Neuronal stem cell (in vitro differentiated cells): ENCODE measurements around the gene BMS1.
"Not testable (repeated sequence)": the region's sequence is repeated elsewhere in the genome, so short reads cannot be mapped to it uniquely, and the experiment has no call there.

Experiments used
- DNase-seq: peaks from one replicate; pipeline ENCODE4 v3.0.0-alpha.2; 2013; ENCODE audit warnings: low spot score
- H2AFZ ChIP-seq: one replicate; pipeline ENCODE4 v1.6.1; 2013; ENCODE audit warnings: mild to moderate bottlenecking, low read length, inconsistent platforms
- H2AK5ac ChIP-seq: 2 replicates; pipeline ENCODE4 v1.6.1; 2013; ENCODE audit warnings: low read depth, mild to moderate bottlenecking, inconsistent platforms, low read length, moderate library complexity, mixed read lengths
- H2BK120ac ChIP-seq: 2 replicates; pipeline ENCODE4 v1.6.1; 2013; ENCODE audit warnings: low read depth, mild to moderate bottlenecking, inconsistent platforms, low read length, moderate library complexity, mixed read lengths
- H2BK12ac ChIP-seq: one replicate; pipeline ENCODE4 v1.6.1; 2013; ENCODE audit warnings: low read length, inconsistent platforms
- H2BK15ac ChIP-seq: 2 replicates; pipeline ENCODE4 v1.6.1; 2013; ENCODE audit warnings: mild to moderate bottlenecking, low read length, inconsistent platforms, mixed read lengths
- H2BK5ac ChIP-seq: one replicate; pipeline ENCODE4 v1.6.1; 2013; ENCODE audit warnings: inconsistent platforms, mild to moderate bottlenecking, low read length, moderate library complexity
- H3K14ac ChIP-seq: one replicate; pipeline ENCODE4 v1.6.1; 2013; ENCODE audit warnings: low read length, inconsistent platforms
- H3K18ac ChIP-seq: 2 replicates; pipeline ENCODE4 v1.6.1; 2013; ENCODE audit warnings: low read length, inconsistent platforms
- H3K23ac ChIP-seq: 2 replicates; pipeline ENCODE4 v1.6.1; 2013; ENCODE audit warnings: low read depth, mild to moderate bottlenecking, mixed read lengths, low read length, inconsistent platforms; ENCODE audit not compliant: poor library complexity
- H3K27ac ChIP-seq: replicated peaks from 3 replicates; pipeline ENCODE4 v1.5.1; 2013; ENCODE audit warnings: low read length, inconsistent platforms
- H3K27me3 ChIP-seq, 3 experiments: 2 replicates each; pipeline ENCODE4 v1.6.1; 2013; ENCODE audit warnings: low read length in 3 of 3, mild to moderate bottlenecking in 2 of 3, inconsistent platforms in 1 of 3, low read depth in 1 of 3, mixed read lengths in 1 of 3, moderate library complexity in 1 of 3; ENCODE audit not compliant: control insufficient read depth in 3 of 3, insufficient read depth in 3 of 3
- H3K36me3 ChIP-seq, 2 donors: replicated peaks in 1 of 2; 2 replicates each; pipeline ENCODE4 v1.6.1; 2013; ENCODE audit warnings: low read length in 2 of 2; ENCODE audit not compliant: control insufficient read depth in 2 of 2, insufficient read depth in 2 of 2
- H3K4ac ChIP-seq: 2 replicates; pipeline ENCODE4 v1.6.1; 2013; ENCODE audit warnings: inconsistent platforms, mild to moderate bottlenecking, low read length, moderate library complexity
- H3K4me1 ChIP-seq, 2 donors: 1 replicate in 1 of 2; 2 replicates in 1 of 2; pipeline ENCODE4 v1.6.1; 2013; ENCODE audit warnings: low read length in 2 of 2, low read depth in 1 of 2; ENCODE audit not compliant: control insufficient read depth in 2 of 2, insufficient read depth in 1 of 2
- H3K4me2 ChIP-seq: one replicate; pipeline ENCODE4 v1.6.1; 2013; ENCODE audit warnings: mild to moderate bottlenecking, low read length, inconsistent platforms; ENCODE audit not compliant: insufficient read depth, poor library complexity, severe bottlenecking
- H3K4me3 ChIP-seq, 2 donors: 2 replicates each; pipeline ENCODE4 v1.5.1; 2013; ENCODE audit warnings: low read length in 2 of 2, mild to moderate bottlenecking in 2 of 2, inconsistent platforms in 1 of 2, moderate library complexity in 1 of 2
- H3K79me1 ChIP-seq: one replicate; pipeline ENCODE4 v1.6.1; 2013; ENCODE audit warnings: low read depth, mild to moderate bottlenecking, inconsistent platforms, low read length, moderate library complexity
- H3K9ac ChIP-seq: one replicate; pipeline ENCODE4 v1.6.1; 2013; ENCODE audit warnings: mild to moderate bottlenecking, low read depth, low read length, inconsistent platforms; ENCODE audit not compliant: poor library complexity
- H3K9me3 ChIP-seq, 2 donors: replicated peaks in 1 of 2; 2 replicates each; pipeline versions ENCODE3 to v1.6.1; 2013; ENCODE audit warnings: low read length in 2 of 2, mild to moderate bottlenecking in 2 of 2, inconsistent platforms in 1 of 2, low read depth in 1 of 2, mixed read lengths in 1 of 2, moderate library complexity in 1 of 2; ENCODE audit not compliant: control insufficient read depth in 2 of 2, insufficient read depth in 1 of 2
- H4K8ac ChIP-seq: one replicate; pipeline ENCODE4 v1.6.1; 2013; ENCODE audit warnings: low read depth, mild to moderate bottlenecking, inconsistent platforms, low read length, moderate library complexity
- H4K91ac ChIP-seq: one replicate; pipeline ENCODE4 v1.6.1; 2013; ENCODE audit warnings: low read length, low read depth, mild to moderate bottlenecking, inconsistent platforms; ENCODE audit not compliant: poor library complexity
- WGBS, 2 donors: extraction: QIAGEN DNeasy Blood & Tissue Kit; methylation state at CpG; one replicate each; pipeline ENCODE4 v1.1.7; 2013; ENCODE audit warnings: missing lambda C conversion rate in 2 of 2, mixed read lengths in 1 of 2; ENCODE audit not compliant: insufficient read length in 2 of 2, insufficient replicate concordance in 1 of 2; ENCODE audit errors: extremely low coverage in 2 of 2; 5-methylcytosine and 5-hydroxymethylcytosine counted together

Gene BMS1

GRCh38 chr10:42813989-42814687 is 31.5 kb downstream of the BMS1 start:
- not testable (repeated sequence) for H3K4me3 ChIP-seq, H3K27ac ChIP-seq, H3K23ac ChIP-seq, H3K9ac ChIP-seq, H3K79me1 ChIP-seq, H3K18ac ChIP-seq, H3K27me3 ChIP-seq, H2BK15ac ChIP-seq, H4K8ac ChIP-seq, H3K14ac ChIP-seq, H2BK5ac ChIP-seq, H3K4me1 ChIP-seq, H3K9me3 ChIP-seq, H2AK5ac ChIP-seq, H3K4ac ChIP-seq, H4K91ac ChIP-seq, H3K4me2 ChIP-seq, DNase-seq, H2BK120ac ChIP-seq, H2BK12ac ChIP-seq, H2AFZ ChIP-seq
- no CpG with 5 or more reads among the region's 5 CpGs for WGBS, 2 donors
- H3K36me3 ChIP-seq: peaks cover 12 to 68% of the 10 kb centered on the region in 2 donors

GRCh38 chr10:42816334-42816733 is 33.7 kb downstream of the BMS1 start:
- H3K4me2 ChIP-seq, H2BK5ac ChIP-seq, H2BK120ac ChIP-seq, H3K23ac ChIP-seq, H2AK5ac ChIP-seq, H3K14ac ChIP-seq, H3K79me1 ChIP-seq, DNase-seq, H2BK15ac ChIP-seq, H2BK12ac ChIP-seq, H3K18ac ChIP-seq, H3K9ac ChIP-seq, H2AFZ ChIP-seq, H3K4ac ChIP-seq, H3K4me1 ChIP-seq, H4K8ac ChIP-seq, H4K91ac ChIP-seq, H3K4me3 ChIP-seq, H3K9me3 ChIP-seq, H3K27ac ChIP-seq, H3K27me3 ChIP-seq: not testable (repeated sequence)
- WGBS, 2 donors: 100% methylated on average over 1 of the region's 5 CpGs
- peaks cover 14 to 66% of the 10 kb centered on the region in 2 donors for H3K36me3 ChIP-seq

- Histone ChIP-seq H3K9ac (no peak overlapping the region), H3K14ac (no peak overlapping the region), H3K4ac (no peak overlapping the region), H3K18ac (no peak overlapping the region), H3K36me3 (peaks cover 14 to 63% of the 10 kb centered on the region in 2 donors), H2BK12ac (no peak overlapping the region), H3K4me1 (no peaks in the 10 kb centered on the region), H3K23ac (no peak overlapping the region), H2BK15ac (no peak overlapping the region), H3K4me3 (no peak overlapping the region), H3K27me3 (no peaks in the 10 kb centered on the region), H3K4me2 (no peak overlapping the region), H2BK120ac (no peak overlapping the region), H2AFZ (no peak overlapping the region), H3K9me3 (no peaks in the 10 kb centered on the region), H2BK5ac (no peak overlapping the region), H4K8ac (no peak overlapping the region), H4K91ac (no peak overlapping the region), H3K27ac (no peak overlapping the region), H2AK5ac (no peak overlapping the region), H3K79me1 (no peaks in the 10 kb centered on the region)
- no CpG with 5 or more reads among the region's 2 CpGs for WGBS, 2 donors
- DNase-seq: no peak
Observed at GRCh38 chr10:42816912-42817311, 34.3 kb downstream of the BMS1 start.

- not testable (repeated sequence) for H4K91ac ChIP-seq, H3K4me1 ChIP-seq, H3K4ac ChIP-seq, H3K14ac ChIP-seq, H3K27me3 ChIP-seq, H3K4me3 ChIP-seq, H3K9ac ChIP-seq, H2AK5ac ChIP-seq, H2BK120ac ChIP-seq, H4K8ac ChIP-seq, H3K27ac ChIP-seq, H2BK15ac ChIP-seq, H2BK5ac ChIP-seq, H2BK12ac ChIP-seq, H3K18ac ChIP-seq, H3K4me2 ChIP-seq, H2AFZ ChIP-seq, H3K79me1 ChIP-seq, H3K23ac ChIP-seq, H3K9me3 ChIP-seq, DNase-seq
- no CpG with 5 or more reads among the region's 3 CpGs for WGBS, 2 donors
- peaks cover 13 to 61% of the 10 kb centered on the region in 2 donors for H3K36me3 ChIP-seq
Observed at GRCh38 chr10:42817417-42817816, 34.8 kb downstream of the BMS1 start.
